SJCRH30 (cell line): Measurements from ENCODE around the gene RFPL1. TPM values are rescaled to one million over a fixed set of nuclear protein-coding genes. Genes with fewer than 3 reads are reported as not detected.

Source experiments
- DNase-seq, 2 experiments: peaks; one replicate each; pipeline ENCODE4 v3.0.0-alpha.2; 2015 to 2020
- H3K27ac ChIP-seq: fragments of 250-450 bp; sonication (Bioruptor Pico); 2 replicates; pipeline ENCODE4 v1.5.1; 2020; ENCODE audit warnings: mild to moderate bottlenecking, moderate library complexity
- H3K27me3 ChIP-seq: fragments of 250-450 bp; sonication (Bioruptor Pico); 2 replicates; pipeline ENCODE4 v1.5.1; 2020; ENCODE audit warnings: mild to moderate bottlenecking, moderate library complexity
- H3K36me3 ChIP-seq: fragments of 250-450 bp; sonication (Bioruptor Pico); 2 replicates; pipeline ENCODE4 v1.5.1; 2020; ENCODE audit warnings: mild to moderate bottlenecking, moderate library complexity
- H3K4me1 ChIP-seq: fragments of 250-450 bp; sonication (Bioruptor Pico); 2 replicates; pipeline ENCODE4 v1.5.1; 2020; ENCODE audit warnings: mild to moderate bottlenecking, moderate library complexity
- H3K4me3 ChIP-seq: fragments of 250-450 bp; sonication (Bioruptor Pico); 2 replicates; pipeline ENCODE4 v1.5.1; 2020; ENCODE audit warnings: mild to moderate bottlenecking, moderate library complexity
- H3K9me3 ChIP-seq: fragments of 250-450 bp; sonication (Bioruptor Pico); replicated peaks from 2 replicates; pipeline ENCODE4 v1.5.1; 2020; ENCODE audit warnings: mild to moderate bottlenecking, moderate library complexity
- total RNA-seq: library from RNA; depleted of rRNA; stranded (reverse); fragments of >200 nt; shearing (Covaris generic); gene quantifications from 2 replicates; pipeline ENCODE4 v1.2.3, GENCODE V29; 2014

The RFPL1 gene
- total RNA-seq, 1 experiment from 2014 or later, result not detected

DNA sequence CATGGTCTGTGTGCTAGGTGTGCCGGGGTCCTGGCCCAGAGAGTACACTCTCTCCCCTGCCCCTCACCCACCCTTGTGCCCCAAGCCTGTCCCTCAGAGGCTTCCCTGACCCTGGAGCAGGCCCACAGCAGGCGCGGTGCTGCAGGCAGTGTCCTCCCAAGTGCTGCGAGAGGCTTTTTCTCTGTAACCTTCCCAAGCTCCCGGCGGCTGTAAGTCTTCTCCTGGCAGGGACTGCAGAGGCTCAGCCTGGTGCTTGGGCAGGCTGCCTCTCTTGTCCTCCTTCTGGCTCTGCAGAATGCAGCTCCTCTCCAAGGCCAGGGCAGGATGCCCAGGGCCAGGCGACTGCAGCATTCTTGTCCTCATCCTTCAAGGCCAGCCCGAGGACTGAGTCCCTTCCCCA, 15.9 kb downstream of the RFPL1 start:
- no peak for DNase-seq
- H3K4me1 ChIP-seq, result no peaks in the 10 kb centered on the region
- no peaks in the 10 kb centered on the region for H3K9me3 ChIP-seq
- no peaks in the 10 kb centered on the region for H3K36me3 ChIP-seq
- H3K4me3 ChIP-seq, result no peak overlapping the region
- no peak overlapping the region for H3K27ac ChIP-seq
- no peaks in the 10 kb centered on the region for H3K27me3 ChIP-seq

DNA sequence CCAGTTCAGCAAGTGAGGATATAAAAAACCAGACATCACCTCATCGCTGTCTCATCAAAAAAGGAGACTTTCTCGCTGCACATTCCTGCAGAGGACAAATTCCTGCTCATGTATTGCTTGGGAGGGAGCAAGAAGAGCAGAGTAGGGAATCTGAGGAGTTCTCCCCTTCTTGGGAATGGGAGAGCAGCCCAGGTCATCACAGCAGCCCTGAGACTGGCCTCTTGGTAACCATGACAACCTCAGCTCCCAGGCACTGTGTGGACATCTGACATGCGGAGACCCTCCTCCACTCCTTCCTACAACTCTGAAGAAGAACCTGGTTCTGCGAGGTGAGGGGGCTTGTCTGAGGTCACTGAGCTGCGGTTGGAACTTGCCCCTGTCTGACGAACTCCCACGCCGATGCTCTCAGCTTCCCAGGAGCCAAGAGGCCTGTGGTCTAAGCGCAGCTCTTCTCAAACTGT, 17.9 kb downstream of the RFPL1 start:
- no peaks in the 10 kb centered on the region for H3K27me3 ChIP-seq
- DNase-seq, result no peak
- no peaks in the 10 kb centered on the region for H3K9me3 ChIP-seq
- no peak overlapping the region for H3K4me3 ChIP-seq
- H3K27ac ChIP-seq, result no peak overlapping the region
- no peaks in the 10 kb centered on the region for H3K4me1 ChIP-seq
- H3K36me3 ChIP-seq, result no peaks in the 10 kb centered on the region

DNA sequence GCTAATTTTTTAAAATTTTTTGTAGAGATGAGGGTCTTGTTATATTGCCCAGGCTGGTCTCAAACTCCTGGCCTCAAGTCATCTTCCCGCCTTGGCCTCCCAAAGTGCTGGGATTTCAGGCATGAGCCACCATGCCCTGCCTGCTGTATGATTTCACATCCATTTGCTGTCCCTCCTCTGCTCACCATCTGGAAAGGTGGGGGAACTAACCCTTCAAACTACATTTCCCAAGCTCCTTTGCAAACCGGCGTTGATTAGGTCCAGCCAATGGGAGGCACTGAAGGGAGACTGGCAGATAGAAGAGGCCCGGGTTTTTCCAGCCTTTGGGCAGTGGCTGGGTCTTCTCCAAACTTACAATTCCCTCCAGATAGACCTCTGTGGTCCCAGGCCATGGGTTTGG, 19.3 kb downstream of the RFPL1 start:
- no peak overlapping the region for H3K4me3 ChIP-seq
- no peaks in the 10 kb centered on the region for H3K4me1 ChIP-seq
- no peaks in the 10 kb centered on the region for H3K9me3 ChIP-seq
- no peaks in the 10 kb centered on the region for H3K27me3 ChIP-seq
- no peaks in the 10 kb centered on the region for H3K36me3 ChIP-seq
- DNase-seq, result peak; percentile 23 to 49
- H3K27ac ChIP-seq, result no peak overlapping the region

GRCh38 chr22:29458551-29458950, 20.2 kb downstream of the RFPL1 start:
- Histone ChIP-seq H3K36me3 (no peaks in the 10 kb centered on the region), H3K27ac (no peak overlapping the region), H3K4me3 (no peak overlapping the region), H3K4me1 (no peaks in the 10 kb centered on the region), H3K27me3 (no peaks in the 10 kb centered on the region), H3K9me3 (no peaks in the 10 kb centered on the region)
- DNase-seq, result no peak

DNA sequence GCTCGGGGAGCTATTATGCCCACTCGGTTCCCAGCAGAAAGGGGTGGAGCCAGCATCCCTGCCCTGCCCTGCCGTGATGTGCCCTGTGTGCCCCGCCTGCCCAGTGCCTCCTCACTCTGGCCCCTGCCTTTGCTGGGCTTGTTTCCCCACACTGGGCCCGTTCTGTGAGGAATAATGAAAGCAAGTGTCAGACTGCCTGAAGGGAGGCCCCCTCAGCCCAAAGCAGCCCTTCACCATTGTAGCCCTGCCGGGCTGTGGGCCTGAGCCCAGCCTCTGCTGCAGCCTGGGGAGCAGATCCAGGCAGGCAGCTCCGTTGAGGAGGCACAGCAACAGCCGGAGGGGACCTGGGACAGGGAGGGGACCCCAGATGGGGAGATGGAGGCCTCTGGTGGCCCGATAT, 21.4 kb downstream of the RFPL1 start:
- Histone ChIP-seq H3K36me3 (no peaks in the 10 kb centered on the region), H3K4me3 (no peak overlapping the region), H3K27ac (no peak overlapping the region), H3K27me3 (no peaks in the 10 kb centered on the region), H3K9me3 (no peaks in the 10 kb centered on the region), H3K4me1 (no peaks in the 10 kb centered on the region)
- DNase-seq, result no peak

DNA sequence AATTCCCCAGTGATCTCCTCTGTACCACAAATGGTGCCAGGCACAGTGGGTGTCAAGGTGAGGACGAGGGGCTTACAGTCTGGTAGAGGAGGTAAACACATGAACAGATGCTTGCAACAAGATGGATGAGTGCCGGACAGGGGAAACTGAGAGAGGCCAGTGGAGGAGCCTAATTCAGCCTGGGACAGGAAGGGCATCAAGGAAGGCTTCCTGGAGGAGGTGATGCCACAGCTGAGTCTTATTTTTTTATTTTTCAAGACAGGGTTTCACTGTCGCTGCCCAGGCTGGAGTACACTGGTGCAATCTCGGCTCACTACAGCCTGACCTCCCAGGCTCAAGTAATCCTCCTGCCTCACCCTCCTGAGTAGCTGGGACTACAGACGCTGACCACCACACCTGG, 22.9 kb downstream of the RFPL1 start:
- no peak for DNase-seq
- H3K36me3 ChIP-seq, result no peaks in the 10 kb centered on the region
- H3K27ac ChIP-seq, result no peak overlapping the region
- no peak overlapping the region for H3K4me3 ChIP-seq
- H3K27me3 ChIP-seq, result no peaks in the 10 kb centered on the region
- no peaks in the 10 kb centered on the region for H3K4me1 ChIP-seq
- H3K9me3 ChIP-seq, result no peaks in the 10 kb centered on the region

DNA sequence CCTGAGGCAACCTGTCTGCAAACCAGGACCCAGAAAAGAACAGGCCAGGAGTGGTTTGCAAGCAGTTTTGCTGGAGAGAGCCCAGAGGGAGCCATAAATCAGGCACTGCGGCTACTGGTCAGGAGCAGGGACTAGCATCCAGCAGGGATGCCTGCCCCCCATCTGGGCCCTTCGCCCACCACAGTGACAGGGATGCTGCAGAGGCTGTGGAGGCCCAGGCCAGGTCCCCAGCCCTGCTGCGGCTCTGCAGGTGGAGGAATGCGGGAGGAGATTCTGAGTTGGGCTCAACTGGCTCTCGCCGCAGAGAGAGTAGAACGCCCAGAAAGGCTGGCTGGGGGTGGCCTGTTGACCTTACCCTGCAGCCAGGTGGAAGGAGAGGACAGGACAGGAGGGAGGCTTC, 25.2 kb downstream of the RFPL1 start:
- Histone ChIP-seq H3K4me3 (no peak overlapping the region), H3K27me3 (no peaks in the 10 kb centered on the region), H3K4me1 (no peaks in the 10 kb centered on the region), H3K36me3 (no peaks in the 10 kb centered on the region), H3K9me3 (no peaks in the 10 kb centered on the region), H3K27ac (no peak overlapping the region)
- no peak for DNase-seq

- Histone ChIP-seq H3K36me3 (no peaks in the 10 kb centered on the region), H3K9me3 (no peaks in the 10 kb centered on the region), H3K27me3 (no peaks in the 10 kb centered on the region), H3K4me3 (no peak overlapping the region), H3K4me1 (no peaks in the 10 kb centered on the region), H3K27ac (no peak overlapping the region)
- no peak for DNase-seq
Observed at GRCh38 chr22:29464581-29464980, 26.2 kb downstream of the RFPL1 start.

GRCh38 chr22:29469755-29470154, 31.4 kb downstream of the RFPL1 start:
- Histone ChIP-seq H3K36me3 (no peaks in the 10 kb centered on the region), H3K4me1 (no peaks in the 10 kb centered on the region), H3K9me3 (no peaks in the 10 kb centered on the region), H3K4me3 (no peak overlapping the region), H3K27ac (no peak overlapping the region), H3K27me3 (no peaks in the 10 kb centered on the region)
- no peak for DNase-seq

- no peak overlapping the region for H3K4me3 ChIP-seq
- H3K9me3 ChIP-seq, result no peaks in the 10 kb centered on the region
- no peak overlapping the region for H3K27ac ChIP-seq
- H3K27me3 ChIP-seq, result no peaks in the 10 kb centered on the region
- no peak for DNase-seq
- H3K4me1 ChIP-seq, result no peaks in the 10 kb centered on the region
- H3K36me3 ChIP-seq, result no peaks in the 10 kb centered on the region
Observed at GRCh38 chr22:29470159-29470855, 31.9 kb downstream of the RFPL1 start.

GRCh38 chr22:29473001-29473400, 34.6 kb downstream of the RFPL1 start:
- no peaks in the 10 kb centered on the region for H3K27me3 ChIP-seq
- H3K36me3 ChIP-seq, result no peaks in the 10 kb centered on the region

GRCh38 chr22:29475550-29475949, 37.2 kb downstream of the RFPL1 start:
- Histone ChIP-seq H3K4me3 (no peak overlapping the region), H3K27me3 (no peaks in the 10 kb centered on the region), H3K4me1 (no peaks in the 10 kb centered on the region), H3K9me3 (no peaks in the 10 kb centered on the region), H3K27ac (no peak overlapping the region), H3K36me3 (no peaks in the 10 kb centered on the region)
- no peak for DNase-seq

More at GRCh38 chr22:29473001-29473400, 34.6 kb downstream of the RFPL1 start:
- H3K4me3 ChIP-seq, result no peak overlapping the region
- no peak overlapping the region for H3K27ac ChIP-seq
- H3K9me3 ChIP-seq, result no peaks in the 10 kb centered on the region
- H3K4me1 ChIP-seq, result no peaks in the 10 kb centered on the region
- DNase-seq, result no peak

DNA sequence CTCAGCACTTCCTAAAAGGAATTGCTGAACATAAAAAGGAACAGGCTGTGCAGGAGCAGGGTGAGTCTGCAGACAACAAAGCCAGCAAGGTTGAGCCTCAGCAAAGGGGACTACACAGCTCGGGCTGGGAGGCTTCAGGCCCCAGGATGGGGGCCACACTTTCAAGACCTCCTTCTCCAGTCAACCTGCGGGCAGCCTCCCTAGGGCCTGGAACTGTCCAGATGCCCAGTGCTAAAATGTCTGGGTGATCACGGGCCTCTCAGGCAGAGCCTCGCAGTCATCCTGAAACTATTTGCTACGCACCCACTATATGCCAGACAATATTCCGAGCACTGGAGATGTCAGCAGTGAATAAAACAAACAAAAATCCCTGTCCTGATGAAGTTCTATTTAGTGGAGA, 37.7 kb downstream of the RFPL1 start:
- H3K9me3 ChIP-seq, result no peaks in the 10 kb centered on the region

DNA sequence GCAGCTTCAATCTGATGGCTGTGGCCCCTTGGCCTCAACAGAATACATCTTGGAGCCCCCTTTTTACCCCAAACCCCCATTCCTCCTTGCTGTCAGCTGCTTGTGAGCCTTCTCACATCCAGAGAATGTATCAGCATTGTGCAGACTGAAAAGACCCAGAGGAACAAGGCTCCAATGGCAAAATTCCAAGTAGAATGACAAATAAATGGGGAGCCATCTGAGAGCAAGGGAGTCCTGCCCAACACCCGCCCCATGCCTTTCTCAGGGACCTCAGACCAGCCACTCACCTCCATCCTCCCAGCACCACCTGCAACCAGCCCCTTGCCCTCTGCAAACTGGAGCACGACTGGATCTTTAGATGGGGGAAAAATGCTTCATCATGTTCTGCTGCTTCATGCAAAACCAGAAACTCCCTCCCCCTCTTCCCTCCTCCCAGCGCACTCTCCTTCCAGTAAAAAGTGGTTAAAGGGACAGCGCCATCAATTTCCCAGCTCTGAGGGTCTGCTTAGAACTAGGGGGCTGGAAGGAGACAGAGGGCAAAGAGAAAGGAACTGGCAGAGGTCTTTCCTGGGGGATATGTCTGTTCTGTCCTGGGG, 39.4 kb downstream of the RFPL1 start:
- Histone ChIP-seq H3K4me3 (no peak overlapping the region), H3K4me1 (peaks cover 4% of the 10 kb centered on the region; the same call in 1 of the 2 replicates), H3K27ac (no peak overlapping the region), H3K27me3 (no peaks in the 10 kb centered on the region), H3K9me3 (no peaks in the 10 kb centered on the region), H3K36me3 (no peaks in the 10 kb centered on the region)
- no peak for DNase-seq

More for the DNA sequence above, 37.7 kb downstream of the RFPL1 start:
- Histone ChIP-seq H3K4me3 (no peak overlapping the region), H3K4me1 (no peaks in the 10 kb centered on the region), H3K36me3 (no peaks in the 10 kb centered on the region), H3K27ac (no peak overlapping the region), H3K27me3 (no peaks in the 10 kb centered on the region)
- no peak for DNase-seq

GRCh38 chr22:29478326-29479276, 40.2 kb downstream of the RFPL1 start:
- Histone ChIP-seq H3K27ac (no peak overlapping the region), H3K9me3 (no peaks in the 10 kb centered on the region), H3K36me3 (no peaks in the 10 kb centered on the region), H3K4me3 (no peak overlapping the region), H3K27me3 (no peaks in the 10 kb centered on the region), H3K4me1 (peaks cover 4% of the 10 kb centered on the region; the same call in 1 of the 2 replicates)
- peak; percentile 24 to 47 for DNase-seq
